Transverse colon (tissue), 4 donors: ENCODE data around the gene RNU1-3. TPM values are rescaled to one million over a fixed set of nuclear protein-coding genes. Genes with fewer than 3 reads are reported as not detected.
A peak's percentile ranks its signal among the peaks of the same experiment; 100 is the strongest.
"Not testable (repeated sequence)": the region's sequence is repeated elsewhere in the genome, so short reads cannot be mapped to it uniquely, and the experiment has no call there.

Source experiments
- DNase-seq: peaks from one replicate; pipeline ENCODE4 v3.0.0-alpha.2; 2019
- H3K27ac ChIP-seq, 4 donors: fragments of 200-600 bp; sonication (generic); 2 replicates each; pipeline ENCODE4 v1.5.1; 2016 to 2018; ENCODE audit warnings: inconsistent platforms in 4 of 4
- H3K27me3 ChIP-seq: fragments of 200-600 bp; sonication (generic); 2 replicates; pipeline ENCODE4 v1.5.1; 2017; ENCODE audit warnings: inconsistent platforms
- H3K36me3 ChIP-seq, 4 donors: fragments of 200-600 bp; sonication (generic); 2 replicates each; pipeline ENCODE4 v1.5.1; 2017 to 2019; ENCODE audit warnings: inconsistent platforms in 4 of 4
- H3K4me1 ChIP-seq, 4 donors: fragments of 200-600 bp; sonication (generic); 2 replicates each; pipeline ENCODE4 v1.5.1; 2017 to 2020; ENCODE audit warnings: inconsistent platforms in 4 of 4
- H3K4me3 ChIP-seq, 4 donors: fragments of 200-600 bp; sonication (generic); 1 replicate in 1 of 4; 2 replicates in 3 of 4; pipeline versions ENCODE4 v1.5.1 to v1.6.1; 2017 to 2019; ENCODE audit warnings: inconsistent platforms in 4 of 4
- H3K9me3 ChIP-seq, 2 donors: fragments of 200-600 bp; sonication (generic); 2 replicates each; pipeline ENCODE4 v1.5.1; 2017 to 2019; ENCODE audit warnings: inconsistent platforms in 2 of 2
- WGBS, 2 donors: methylation state at CpG; one replicate each; pipeline ENCODE4 v1.1.5; 2018; ENCODE audit warnings: low coverage in 1 of 2; 5-methylcytosine and 5-hydroxymethylcytosine counted together
- in situ Hi-C, 4 donors: fragments of 200-750 bp; cut with MboI; loops; one replicate each; pipeline versions ENCODE4 v1.15.0 to v1.15.1; 2017; ENCODE audit warnings: low sequenced_read_pairs in 3 of 4, low pct_ligation_motif_present in 1 of 4, low pct_unique_long_range_greater_than_20kb in 1 of 4
- intact Hi-C: fragments of 100-400 bp; cut with DNase I; formaldehyde crosslinking; loops from one replicate; pipeline ENCODE4 v1.15.1; 2023; ENCODE audit warnings: low total_unique reads
- total RNA-seq, 4 donors: library from RNA; depleted of rRNA; stranded (reverse); fragments of >200 nt; gene quantifications; one replicate each; pipeline ENCODE4 v1.1.0, GENCODE V29; 2016

Gene RNU1-3
- total RNA-seq, 4 donors from 2014 or later, result under 0.01 TPM; not detected in 1

- not testable (repeated sequence) for H3K9me3 ChIP-seq
- no CpG with 5 or more reads among the region's 57 CpGs for WGBS, 2 donors
- DNase-seq, result peak; percentile 26
These were observed 33.6 kb upstream of the RNU1-3 start for GRCh38 chr1:16700138-16700895.

GRCh38 chr1:16699440-16699839, 32.7 kb upstream of the RNU1-3 start:
- H3K27ac ChIP-seq, DNase-seq, in situ Hi-C loops, H3K9me3 ChIP-seq, H3K4me1 ChIP-seq, H3K36me3 ChIP-seq, intact Hi-C loops, H3K4me3 ChIP-seq: not testable (repeated sequence)
- 29% methylated on average over 33 of the region's 52 CpGs; no CpG with 5 or more reads in 1 of the 2 donors for WGBS, 2 donors
- H3K27me3 ChIP-seq, result peaks cover 21% of the 10 kb centered on the region

More at GRCh38 chr1:16700138-16700895, 33.6 kb upstream of the RNU1-3 start:
- peaks cover 21% of the 10 kb centered on the region for H3K27me3 ChIP-seq
- intact Hi-C loops, H3K4me1 ChIP-seq, H3K4me3 ChIP-seq, H3K36me3 ChIP-seq, H3K27ac ChIP-seq, in situ Hi-C loops: not testable (repeated sequence)

- DNase-seq, result peak; percentile 61
- 33% methylated on average over 1 of the region's 7 CpGs; no CpG with 5 or more reads in 1 of the 2 donors for WGBS, 2 donors
These were observed 30.4 kb upstream of the RNU1-3 start for GRCh38 chr1:16697152-16697551.

GRCh38 chr1:16696507-16697150, 29.9 kb upstream of the RNU1-3 start:
- H3K36me3 ChIP-seq, H3K27ac ChIP-seq, H3K4me1 ChIP-seq, intact Hi-C loops, H3K9me3 ChIP-seq, H3K4me3 ChIP-seq, in situ Hi-C loops: not testable (repeated sequence)
- WGBS, 2 donors, result 32% methylated on average over 18 of the region's 33 CpGs; no CpG with 5 or more reads in 1 of the 2 donors
- peaks cover 22% of the 10 kb centered on the region for H3K27me3 ChIP-seq
- DNase-seq, result peak; percentile 41

More at GRCh38 chr1:16697152-16697551, 30.4 kb upstream of the RNU1-3 start:
- H3K4me3 ChIP-seq, intact Hi-C loops, H3K4me1 ChIP-seq, H3K36me3 ChIP-seq, H3K9me3 ChIP-seq, in situ Hi-C loops, H3K27ac ChIP-seq: not testable (repeated sequence)
- peaks cover 22% of the 10 kb centered on the region for H3K27me3 ChIP-seq

- in situ Hi-C loops, result not testable (repeated sequence)
- no CpG with 5 or more reads among the region's 16 CpGs for WGBS, 2 donors
These were observed 27.6 kb upstream of the RNU1-3 start for GRCh38 chr1:16694308-16694702.

GRCh38 chr1:16693449-16694307, 26.9 kb upstream of the RNU1-3 start:
- in situ Hi-C loops, H3K9me3 ChIP-seq, H3K4me1 ChIP-seq, H3K4me3 ChIP-seq, intact Hi-C loops, H3K27ac ChIP-seq, H3K36me3 ChIP-seq, DNase-seq: not testable (repeated sequence)
- peaks cover 16% of the 10 kb centered on the region for H3K27me3 ChIP-seq
- WGBS, 2 donors, result 2% methylated on average over 24 of the region's 96 CpGs; no CpG with 5 or more reads in 1 of the 2 donors

More at GRCh38 chr1:16694308-16694702, 27.6 kb upstream of the RNU1-3 start:
- H3K4me3 ChIP-seq, intact Hi-C loops, H3K4me1 ChIP-seq, H3K9me3 ChIP-seq, H3K36me3 ChIP-seq, H3K27ac ChIP-seq, DNase-seq: not testable (repeated sequence)
- H3K27me3 ChIP-seq, result peaks cover 17% of the 10 kb centered on the region

GRCh38 chr1:16692717-16693448, 26.1 kb upstream of the RNU1-3 start:
- WGBS, 2 donors, result 0% methylated on average over 8 of the region's 79 CpGs; no CpG with 5 or more reads in 1 of the 2 donors
- peaks cover 13% of the 10 kb centered on the region for H3K27me3 ChIP-seq
- H3K4me3 ChIP-seq, H3K27ac ChIP-seq, H3K4me1 ChIP-seq, H3K36me3 ChIP-seq, in situ Hi-C loops, intact Hi-C loops, DNase-seq, H3K9me3 ChIP-seq: not testable (repeated sequence)

- in situ Hi-C loops, intact Hi-C loops, H3K4me1 ChIP-seq, H3K27ac ChIP-seq, H3K9me3 ChIP-seq, H3K36me3 ChIP-seq, DNase-seq, H3K4me3 ChIP-seq: not testable (repeated sequence)
- no CpG with 5 or more reads among the region's 39 CpGs for WGBS, 2 donors
- H3K27me3 ChIP-seq, result peaks cover 17% of the 10 kb centered on the region
These were observed 25.5 kb upstream of the RNU1-3 start for GRCh38 chr1:16692283-16692682.

- WGBS, 2 donors, result 92% methylated on average over 5 of the region's 13 CpGs; no CpG with 5 or more reads in 1 of the 2 donors
- H3K4me1 ChIP-seq, DNase-seq, H3K36me3 ChIP-seq, H3K4me3 ChIP-seq, H3K9me3 ChIP-seq, H3K27ac ChIP-seq, intact Hi-C loops, in situ Hi-C loops: not testable (repeated sequence)
- H3K27me3 ChIP-seq, result peaks cover 11% of the 10 kb centered on the region
These were observed 24.4 kb upstream of the RNU1-3 start for GRCh38 chr1:16690971-16691682.
